K562 (cell line): Measurements from ENCODE around the gene GALK2.

ENCODE experiments used
- BRCA1 ChIP-seq, 2 experiments: fragments of 450-650 bp in 1 of 2; sonication (generic) in 1 of 2; formaldehyde crosslinking in 1 of 2; IDR thresholded peaks; 2 replicates each; pipeline versions ENCODE4 v1.5.0 to v1.6.1; 2017 to 2020; ENCODE audit warnings: mild to moderate bottlenecking in 1 of 2, missing genetic modification reagents in 1 of 2
- CTCF ChIP-seq, 3 experiments: IDR thresholded peaks in 2 of 3; conservative IDR thresholded peaks in 1 of 3; 2 replicates each; pipeline ENCODE4 v1.5.1; 2011 to 2012; ENCODE audit warnings: low read length in 3 of 3, mild to moderate bottlenecking in 3 of 3, control low read depth in 2 of 3, improper control_type of control experiment in 1 of 3, inconsistent platforms in 1 of 3, low read depth in 1 of 3, mixed read lengths in 1 of 3, moderate library complexity in 1 of 3; ENCODE audit not compliant: insufficient read depth in 2 of 3
- ELK3 ChIP-seq: fragments of 450-650 bp; formaldehyde crosslinking; IDR thresholded peaks from 2 replicates; pipeline ENCODE4 v1.4.0; 2020; ENCODE audit warnings: mild to moderate bottlenecking
- HINFP ChIP-seq: fragments of 450-650 bp; conservative IDR thresholded peaks from 2 replicates; pipeline ENCODE4 v1.6.1; 2016; ENCODE audit warnings: missing genetic modification characterization, low read depth, mild to moderate bottlenecking, control low read depth, missing compliant biosample characterization
- KDM4B ChIP-seq, 2 experiments: fragments of 450-650 bp in 1 of 2; sonication (generic) in 1 of 2; IDR thresholded peaks; 2 replicates each; pipeline ENCODE4 v1.6.1; 2016 to 2017; ENCODE audit warnings: borderline replicate concordance in 2 of 2, antibody characterized with exemption in 1 of 2, low read depth in 1 of 2, mild to moderate bottlenecking in 1 of 2
- MEIS2 ChIP-seq: fragments of 450-650 bp; IDR thresholded peaks from 2 replicates; pipeline ENCODE4 v1.6.1; 2014; ENCODE audit warnings: mild to moderate bottlenecking; ENCODE audit not compliant: partially characterized antibody
- POLR2AphosphoS5 ChIP-seq: IDR thresholded peaks from 2 replicates; pipeline ENCODE4 v1.6.1; 2011; ENCODE audit warnings: mild to moderate bottlenecking, low read depth, low read length, moderate library complexity; ENCODE audit not compliant: control insufficient read depth, insufficient read depth
- RHOXF2B ChIP-seq: fragments of 250-450 bp; sonication (Bioruptor Pico); conservative IDR thresholded peaks from 2 replicates; pipeline ENCODE4 v1.5.1; 2021
- SMARCA4 ChIP-seq: fragments of 450-650 bp; IDR thresholded peaks from 2 replicates; pipeline ENCODE4 v1.6.1; 2016
- ZBTB9 ChIP-seq: fragments of 450-650 bp; formaldehyde crosslinking; IDR thresholded peaks from 2 replicates; pipeline ENCODE4 v1.4.0; 2020; ENCODE audit warnings: mild to moderate bottlenecking, moderate library complexity
- ZNF384 ChIP-seq: IDR thresholded peaks from 2 replicates; pipeline ENCODE4 v1.6.1; 2012; ENCODE audit warnings: low read depth, low read length, improper control_type of control experiment
- ZNF609 ChIP-seq: sonication (generic); formaldehyde crosslinking; IDR thresholded peaks from 2 replicates; pipeline ENCODE4 v1.8.1; 2023; ENCODE audit warnings: missing genetic modification reagents, mild to moderate bottlenecking, borderline replicate concordance
- ZNF79 ChIP-seq: fragments of 250-450 bp; sonication (Bioruptor Pico); IDR thresholded peaks from 2 replicates; pipeline ENCODE4 v1.4.0; 2020; ENCODE audit warnings: low read depth, mild to moderate bottlenecking, moderate library complexity

GRCh38 chr15:49190586-49190985 lies 20.5 kb downstream of the GALK2 start:
- TF ChIP-seq ELK3 (no peak), SMARCA4 (no peak), ZNF79 (CRISPR knock-in tag) (no peak), ZNF609 (no peak), CTCF (IDR thresholded peaks at IDR 0.05 in 2 of 3, conservative IDR thresholded peaks at IDR 0.05 in 1 of 3; ENCODE audit: insufficient read depth in 2 of 3, low read depth in 1 of 3, low read length in 3 of 3) (no peak), MEIS2 (no peak), ZNF384 (no peak), RHOXF2B (CRISPR knock-in tag) (no peak), BRCA1 (IDR thresholded peaks at IDR 0.05) (no peak), BRCA1 (CRISPR knock-in tag; IDR thresholded peaks at IDR 0.05) (no peak), ZBTB9 (no peak), KDM4B (IDR thresholded peaks at IDR 0.05; ENCODE audit: borderline replicate concordance in 2 of 2, low read depth in 1 of 2) (no peak), POLR2AphosphoS5 (no peak), HINFP (tag) (no peak)
